ENCODE measurements around the gene STPG1. TPM values are rescaled to one million over a fixed set of nuclear protein-coding genes. Genes with fewer than 3 reads are reported as not detected.
A peak's percentile ranks its signal among the peaks of the same experiment; 100 is the strongest.

STPG1 gene
- total and polyA plus RNA-seq, 8 donors: 7.8 to 11.1 (median 9.0) TPM

DNA sequence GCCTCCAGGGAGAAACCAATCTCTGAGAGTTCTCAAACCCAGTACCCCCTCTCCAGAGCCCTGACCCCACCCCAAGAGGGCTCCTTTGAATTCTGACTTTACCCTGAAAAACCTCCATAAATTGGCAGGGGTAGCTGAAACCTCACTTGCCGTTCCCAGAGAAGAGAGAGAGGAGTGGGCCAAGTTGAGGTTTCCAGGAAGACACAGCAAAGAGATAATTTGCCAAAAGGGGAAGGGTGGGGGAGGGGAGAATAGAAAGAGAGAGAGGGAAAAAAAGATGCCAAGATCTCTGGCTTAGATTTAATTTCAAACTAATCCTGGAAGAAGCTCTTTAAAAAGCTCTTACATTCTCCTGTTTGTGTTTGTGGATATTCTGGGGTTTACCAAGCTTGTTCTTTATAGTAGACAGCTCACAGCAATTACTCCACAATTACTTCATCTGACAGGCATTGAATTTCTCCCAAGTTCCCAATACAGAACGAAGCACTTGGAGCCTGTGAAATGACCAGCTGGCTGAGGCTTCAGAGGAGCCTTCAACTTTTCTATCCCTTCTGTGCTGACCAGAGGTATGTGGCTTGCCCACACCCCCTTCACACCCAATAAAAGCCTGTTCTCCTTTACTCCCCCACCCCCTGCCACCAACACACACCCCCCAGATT is 95.5 kb downstream of the STPG1 start:
- H3K36me3 ChIP-seq: no peaks in the 10 kb centered on the region
- H3K9me3 ChIP-seq: no peaks in the 10 kb centered on the region
- peaks cover 11 to 33% of the 10 kb centered on the region in 2 donors for H3K4me1 ChIP-seq
- TF ChIP-seq, protein P1, sequence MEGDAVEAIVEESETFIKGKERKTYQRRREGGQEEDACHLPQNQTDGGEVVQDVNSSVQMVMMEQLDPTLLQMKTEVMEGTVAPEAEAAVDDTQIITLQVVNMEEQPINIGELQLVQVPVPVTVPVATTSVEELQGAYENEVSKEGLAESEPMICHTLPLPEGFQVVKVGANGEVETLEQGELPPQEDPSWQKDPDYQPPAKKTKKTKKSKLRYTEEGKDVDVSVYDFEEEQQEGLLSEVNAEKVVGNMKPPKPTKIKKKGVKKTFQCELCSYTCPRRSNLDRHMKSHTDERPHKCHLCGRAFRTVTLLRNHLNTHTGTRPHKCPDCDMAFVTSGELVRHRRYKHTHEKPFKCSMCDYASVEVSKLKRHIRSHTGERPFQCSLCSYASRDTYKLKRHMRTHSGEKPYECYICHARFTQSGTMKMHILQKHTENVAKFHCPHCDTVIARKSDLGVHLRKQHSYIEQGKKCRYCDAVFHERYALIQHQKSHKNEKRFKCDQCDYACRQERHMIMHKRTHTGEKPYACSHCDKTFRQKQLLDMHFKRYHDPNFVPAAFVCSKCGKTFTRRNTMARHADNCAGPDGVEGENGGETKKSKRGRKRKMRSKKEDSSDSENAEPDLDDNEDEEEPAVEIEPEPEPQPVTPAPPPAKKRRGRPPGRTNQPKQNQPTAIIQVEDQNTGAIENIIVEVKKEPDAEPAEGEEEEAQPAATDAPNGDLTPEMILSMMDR (IDR thresholded peaks at IDR 0.05): no peak
- no peak overlapping the region for H3K27ac ChIP-seq
- DNase-seq: peak in 2 of 4 donors; percentile 74 to 90
- peak; percentile 12 for ATAC-seq
- intact Hi-C loops (cut with DNase I): no loop called here
- no peak overlapping the region for H3K4me3 ChIP-seq
- H3K27me3 ChIP-seq: peaks cover 14 to 73% of the 10 kb centered on the region in 2 donors

DNA sequence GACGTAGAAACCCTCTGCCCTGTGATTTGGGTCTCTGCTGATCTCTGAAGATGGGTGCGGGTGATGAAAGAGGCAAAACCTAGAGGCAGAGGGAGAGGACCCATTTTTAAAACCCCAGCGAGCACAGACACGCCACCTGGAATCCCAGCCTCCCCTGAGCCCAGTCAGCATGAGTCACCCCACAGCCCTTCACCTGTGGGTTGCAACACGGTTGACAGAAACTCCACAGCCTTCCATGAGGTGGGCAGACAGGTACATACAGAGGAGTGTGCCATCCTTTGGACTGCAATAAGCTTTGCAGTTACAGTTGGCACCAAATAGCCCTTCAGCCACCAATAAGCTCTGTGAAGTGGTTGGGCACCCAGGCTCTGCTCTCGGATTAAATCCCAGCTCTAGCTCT is 96.5 kb downstream of the STPG1 start:
- no peaks in the 10 kb centered on the region for H3K36me3 ChIP-seq
- DNase-seq (no peak), ATAC-seq (no peak)
- peaks cover 14 to 63% of the 10 kb centered on the region in 2 donors for H3K27me3 ChIP-seq
- no peak overlapping the region for H3K27ac ChIP-seq
- TF ChIP-seq, protein P1 (IDR thresholded peaks at IDR 0.05): no peak
- intact Hi-C loops (cut with DNase I): no loop called here
- peaks cover 10 to 25% of the 10 kb centered on the region in 2 donors for H3K4me1 ChIP-seq
- H3K4me3 ChIP-seq: no peak overlapping the region
- no peaks in the 10 kb centered on the region for H3K9me3 ChIP-seq

DNA sequence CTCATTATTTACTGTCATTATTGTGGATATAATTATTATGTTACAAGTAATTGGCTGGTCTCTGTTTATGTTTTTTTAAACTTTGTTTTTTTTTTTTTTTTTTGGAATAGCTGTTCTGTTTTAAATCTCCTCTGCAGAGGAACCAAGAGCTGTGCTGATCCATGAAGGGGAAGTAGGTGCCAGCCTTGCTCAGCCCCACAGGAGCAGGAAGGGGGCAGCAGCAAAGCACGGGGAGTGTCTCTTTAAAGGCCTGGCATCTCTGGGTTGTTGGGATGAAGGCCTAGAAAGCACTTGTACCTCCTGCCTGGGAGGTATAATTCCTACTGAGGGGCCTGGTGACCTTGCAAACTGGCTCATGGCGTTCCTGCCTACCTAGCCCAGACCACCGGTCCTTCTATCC is 96.9 kb downstream of the STPG1 start:
- H3K27ac ChIP-seq: no peak overlapping the region

DNA sequence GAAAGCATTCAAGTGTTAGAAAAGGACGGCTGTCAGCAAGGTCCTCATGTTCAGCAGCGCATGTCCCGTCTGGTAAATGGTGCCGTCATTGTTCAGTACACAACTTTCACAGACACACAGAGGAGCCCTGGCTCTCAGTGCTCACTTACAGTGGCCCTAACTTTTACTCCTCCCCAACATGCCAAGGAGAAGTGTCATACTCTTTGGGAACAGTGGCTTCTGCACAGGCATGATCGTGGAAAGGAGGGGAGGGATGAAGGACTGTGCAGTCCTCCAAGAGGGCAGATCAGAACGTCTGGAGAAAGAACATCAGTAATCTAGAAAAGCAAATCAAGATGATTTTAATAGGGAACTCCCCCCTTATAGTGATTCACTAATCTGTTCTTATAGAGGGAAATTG is 98.2 kb downstream of the STPG1 start:
- Histone ChIP-seq H3K27me3 (peaks cover 5 to 46% of the 10 kb centered on the region in 2 donors), H3K27ac (no peak overlapping the region), H3K9me3 (no peaks in the 10 kb centered on the region), H3K4me1 (peaks cover 0 to 15% of the 10 kb centered on the region in 2 donors), H3K36me3 (no peaks in the 10 kb centered on the region), H3K4me3 (no peak overlapping the region)
- no peak for DNase-seq
- intact Hi-C loops (cut with DNase I): no loop called here
- no peak for ATAC-seq
- TF ChIP-seq, protein P1 (IDR thresholded peaks at IDR 0.05): no peak

More for the DNA sequence above, 96.9 kb downstream of the STPG1 start:
- no peaks in the 10 kb centered on the region for H3K9me3 ChIP-seq
- no peak overlapping the region for H3K4me3 ChIP-seq
- TF ChIP-seq, protein P1 (IDR thresholded peaks at IDR 0.05): no peak
- DNase-seq (no peak), ATAC-seq (no peak)
- intact Hi-C loops (cut with DNase I): no loop called here
- no peaks in the 10 kb centered on the region for H3K36me3 ChIP-seq
- peaks cover 5 to 22% of the 10 kb centered on the region in 2 donors for H3K4me1 ChIP-seq
- H3K27me3 ChIP-seq: peaks cover 14 to 58% of the 10 kb centered on the region in 2 donors

DNA sequence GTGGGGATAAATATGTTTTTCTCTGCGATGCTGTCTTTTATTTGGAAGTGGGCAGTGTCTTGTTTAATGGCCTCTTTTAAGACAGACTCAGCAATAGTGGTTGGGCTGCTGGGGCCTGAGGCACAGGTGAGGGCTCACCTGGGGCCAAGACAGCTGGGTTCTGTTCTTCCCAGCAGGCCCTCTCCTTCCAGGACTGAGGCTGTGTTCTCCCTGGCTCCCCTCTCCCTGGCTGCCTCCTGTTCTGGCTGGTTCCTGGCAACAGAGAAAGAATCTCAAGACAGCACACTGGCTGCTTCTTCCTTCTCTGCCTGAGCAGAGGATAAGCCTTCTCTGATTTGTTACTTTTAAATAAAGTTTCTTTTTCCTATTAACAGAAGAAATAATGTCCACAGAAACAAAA is 101.8 kb downstream of the STPG1 start:
- H3K27ac ChIP-seq: no peak overlapping the region
- peaks cover 0 to 16% of the 10 kb centered on the region in 2 donors for H3K27me3 ChIP-seq
- H3K36me3 ChIP-seq: no peaks in the 10 kb centered on the region
- TF ChIP-seq, protein P1 (IDR thresholded peaks at IDR 0.05): no peak
- no peaks in the 10 kb centered on the region for H3K9me3 ChIP-seq
- intact Hi-C loops (cut with DNase I): no loop called here
- no peak for DNase-seq
- no peaks in the 10 kb centered on the region for H3K4me1 ChIP-seq
- no peak overlapping the region for H3K4me3 ChIP-seq
- no peak for ATAC-seq

All from left lung (tissue), 10 donors.